ENCODE measurements around the gene IFT74.

DNA sequence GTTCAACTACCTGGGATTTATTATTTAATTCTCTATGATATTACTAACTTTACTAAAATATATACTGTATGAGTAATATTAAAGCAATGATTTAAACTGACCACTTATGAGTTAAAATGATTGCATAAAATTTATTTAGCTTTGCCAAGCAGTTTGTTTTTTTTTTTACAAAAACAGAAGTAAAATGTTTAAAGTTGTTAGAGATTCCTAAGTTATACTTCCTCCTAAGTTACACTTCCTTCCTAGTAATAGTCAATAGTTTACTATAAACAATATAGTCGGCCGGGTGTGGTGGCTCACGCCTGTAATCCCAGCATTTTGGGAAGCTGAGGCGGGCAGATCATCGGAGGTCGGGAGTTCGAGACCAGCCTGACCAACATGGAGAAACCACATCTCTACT is 73.0 kb downstream of the IFT74 start:
- TF ChIP-seq POLR2A (IDR thresholded peaks at IDR 0.05; ENCODE audit: low read length) = no peak
- TF ChIP-seq GATA1 (IDR thresholded peaks at IDR 0.05; ENCODE audit: low read depth, low read length) = no peak
